ENCODE measurements around the gene VPS4B.

Gene VPS4B

GRCh38 chr18:63377275-63377980 is 44.8 kb downstream of the VPS4B start:
- DNase-seq (ENCODE audit: extremely low read depth, low read depth), result no peak
- H3K4me3 ChIP-seq (replicated peaks; ENCODE audit: low read depth, low read length), result no peak overlapping the region

GRCh38 chr18:63376538-63376937 is 45.7 kb downstream of the VPS4B start:
- no peak for DNase-seq (ENCODE audit: extremely low read depth, low read depth)

More at GRCh38 chr18:63377275-63377980, 44.8 kb downstream of the VPS4B start:
- TF ChIP-seq CTCF (IDR thresholded peaks at IDR 0.05; ENCODE audit: low read depth, low read length, missing control alignments), result no peak

GRCh38 chr18:63374540-63374939 is 47.7 kb downstream of the VPS4B start:
- no peak for TF ChIP-seq CTCF (IDR thresholded peaks at IDR 0.05; ENCODE audit: low read depth, low read length, missing control alignments)
- H3K4me3 ChIP-seq (replicated peaks; ENCODE audit: low read depth, low read length), result no peak overlapping the region
- no peak for DNase-seq (ENCODE audit: extremely low read depth, low read depth)

More at GRCh38 chr18:63376538-63376937, 45.7 kb downstream of the VPS4B start:
- TF ChIP-seq CTCF (IDR thresholded peaks at IDR 0.05; ENCODE audit: low read depth, low read length, missing control alignments), result no peak
- H3K4me3 ChIP-seq (replicated peaks; ENCODE audit: low read depth, low read length), result no peak overlapping the region

- no peak overlapping the region for H3K4me3 ChIP-seq (replicated peaks; ENCODE audit: low read depth, low read length)
- DNase-seq (ENCODE audit: extremely low read depth, low read depth), result no peak
- no peak for TF ChIP-seq CTCF (IDR thresholded peaks at IDR 0.05; ENCODE audit: low read depth, low read length, missing control alignments)
These were observed 49.1 kb downstream of the VPS4B start for GRCh38 chr18:63373161-63373560.

- no peak for TF ChIP-seq CTCF (IDR thresholded peaks at IDR 0.05; ENCODE audit: low read depth, low read length, missing control alignments)
- no peak for DNase-seq (ENCODE audit: extremely low read depth, low read depth)
- peak overlapping the region; percentile 87; the same call in 1 of the 2 replicates for H3K4me3 ChIP-seq (replicated peaks; ENCODE audit: low read depth, low read length)
These were observed 53.7 kb downstream of the VPS4B start for GRCh38 chr18:63368611-63369010.

GRCh38 chr18:63367053-63367953 is 55.0 kb downstream of the VPS4B start, which contains the start of gene KDSR:
TSS of gene KDSR (minus strand) at chr18:63367206. CDS start at chr18:63367118, 88 bp downstream.
- peak within 1 kb of the TSS; percentile 87 for H3K4me3 ChIP-seq (replicated peaks; ENCODE audit: low read depth, low read length)
- no peak for TF ChIP-seq CTCF (IDR thresholded peaks at IDR 0.05; ENCODE audit: low read depth, low read length, missing control alignments)
- DNase-seq (ENCODE audit: extremely low read depth, low read depth), result peak; percentile 94

Measured in HFF-Myc (cell line).